Right renal pelvis (tissue), 4 donors: Measurements from ENCODE around the gene RXRA. TPM values are rescaled to one million over a fixed set of nuclear protein-coding genes. Genes with fewer than 3 reads are reported as not detected.
A peak's percentile ranks its signal among the peaks of the same experiment; 100 is the strongest.

Experiments used
- DNase-seq, 4 donors: peaks; one replicate each; pipeline ENCODE4 v3.0.0-alpha.2; 2013; ENCODE audit warnings: low read depth in 4 of 4, low spot score in 3 of 4, missing footprints in 1 of 4
- polyA plus RNA-seq, 4 donors: library from polyadenylated mRNA; unstranded; fragments of 120-200 nt; gene quantifications; one replicate each; pipeline ENCODE4 v1.2.1, GENCODE V29; 2013; ENCODE audit not compliant: insufficient read length in 4 of 4

Gene RXRA
- polyA plus RNA-seq, 4 donors = 42.5 to 56.0 (median 46.7) TPM

DNA sequence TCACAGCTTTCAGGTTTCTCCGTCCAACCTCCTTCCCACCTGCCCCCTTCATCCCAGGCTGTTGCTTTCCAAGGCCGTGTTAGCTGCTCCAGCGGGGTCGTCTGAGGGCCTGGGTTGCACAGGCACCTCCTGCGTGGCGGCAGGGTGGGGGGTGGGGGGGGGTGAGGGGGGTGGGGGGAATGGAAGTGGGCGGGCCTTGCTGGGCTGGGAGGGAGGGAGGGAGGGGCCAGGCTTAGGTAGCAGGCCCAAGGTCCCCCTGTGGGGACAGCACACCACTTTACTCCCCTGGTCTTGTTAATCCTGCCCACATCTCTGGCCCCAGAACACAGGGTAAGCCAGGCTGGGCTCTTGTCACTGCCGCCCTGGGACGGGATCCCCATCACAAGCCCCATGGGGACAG, 99.1 kb downstream of the RXRA start:
- no peak for DNase-seq

DNA sequence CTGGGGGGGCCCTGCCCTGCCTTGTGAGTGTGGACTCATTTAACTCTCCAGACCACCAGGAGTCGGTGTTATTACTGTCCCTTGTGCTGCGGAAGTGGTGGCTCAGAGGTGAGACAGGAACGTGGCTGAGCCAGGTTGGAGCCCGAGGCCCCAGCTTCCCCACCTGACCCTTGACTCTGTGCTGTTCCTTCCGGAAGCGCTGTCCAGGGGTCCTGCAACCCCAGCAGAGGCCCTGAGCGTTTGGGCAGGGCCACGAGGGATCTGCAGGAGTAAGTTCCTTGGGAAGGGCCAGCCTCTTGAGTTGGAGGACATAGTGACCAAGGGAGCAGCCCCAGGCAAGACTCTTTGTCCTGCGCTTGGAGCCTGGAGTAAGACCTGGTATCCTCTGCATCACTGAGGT, 99.6 kb downstream of the RXRA start:
- no peak for DNase-seq

DNA sequence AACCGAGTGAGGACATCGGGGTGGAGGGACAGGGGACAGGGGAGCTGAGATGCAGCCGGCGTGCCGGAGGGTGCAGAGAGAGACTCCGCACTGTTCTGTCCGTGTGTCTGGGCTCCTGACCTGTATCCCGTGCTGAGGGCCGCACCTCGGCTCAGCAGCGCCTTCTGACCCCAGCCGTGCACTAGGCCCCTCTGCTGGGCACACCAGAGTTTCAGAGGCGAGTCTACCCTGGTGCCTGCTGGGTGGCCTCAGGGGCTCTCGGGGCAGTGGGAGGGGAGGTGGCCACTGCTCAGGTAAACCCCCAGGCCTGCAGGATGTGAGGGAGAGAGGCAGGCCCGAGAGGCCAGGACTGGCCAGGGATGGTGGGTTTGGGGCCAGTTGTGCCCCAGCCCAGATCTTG, 100.2 kb downstream of the RXRA start:
- DNase-seq = no peak

DNA sequence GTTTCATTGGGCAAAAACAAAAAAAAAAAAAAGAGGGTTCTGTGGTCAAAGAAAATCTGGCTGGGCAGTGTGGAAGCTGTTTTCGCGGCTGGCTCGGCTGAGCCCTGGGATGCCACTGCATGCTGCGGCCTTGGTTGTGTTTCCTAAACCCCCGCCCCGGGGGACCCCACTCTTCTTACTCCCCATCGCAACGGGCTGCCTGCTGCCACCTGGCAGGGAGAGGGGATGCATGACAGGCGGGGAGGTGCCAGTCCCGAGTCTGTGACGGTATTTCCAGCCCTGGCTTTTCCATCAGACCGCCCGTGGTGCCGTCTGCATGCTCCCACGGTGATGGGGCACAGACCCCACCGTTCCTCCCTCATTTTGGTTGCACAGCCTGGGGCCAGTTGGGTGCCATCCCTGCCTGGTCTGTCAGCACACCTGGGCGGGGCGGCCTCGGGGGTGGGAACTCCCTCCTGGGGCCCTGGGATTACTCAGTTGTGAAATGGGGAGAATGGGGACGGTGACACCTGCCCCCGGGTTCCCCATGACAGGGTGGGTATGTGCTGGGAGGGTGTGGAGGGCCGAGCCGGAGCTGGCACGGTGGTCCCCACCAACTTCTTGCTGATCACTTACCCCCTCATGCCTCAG, 101.0 kb downstream of the RXRA start:
- no peak for DNase-seq

DNA sequence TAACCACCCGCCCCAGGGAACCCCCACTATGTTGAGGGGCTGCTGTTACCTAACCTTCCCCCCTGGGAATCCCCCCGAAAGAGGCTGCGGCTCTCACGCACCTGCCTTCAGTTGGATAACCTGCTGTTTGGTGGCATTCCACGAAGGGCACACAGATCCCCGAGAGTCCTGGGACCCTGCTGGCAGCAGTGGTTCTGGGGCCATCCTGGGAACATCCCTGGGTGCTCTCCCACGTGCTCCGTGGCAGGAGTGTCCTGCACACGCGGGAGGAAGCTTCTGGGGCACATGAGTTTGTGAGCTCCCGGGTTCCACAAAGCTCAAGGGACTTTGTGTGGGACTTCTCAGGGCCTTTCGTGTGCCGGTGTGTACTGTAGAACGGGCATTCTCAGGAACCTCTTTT, 102.3 kb downstream of the RXRA start:
- DNase-seq = no peak

DNA sequence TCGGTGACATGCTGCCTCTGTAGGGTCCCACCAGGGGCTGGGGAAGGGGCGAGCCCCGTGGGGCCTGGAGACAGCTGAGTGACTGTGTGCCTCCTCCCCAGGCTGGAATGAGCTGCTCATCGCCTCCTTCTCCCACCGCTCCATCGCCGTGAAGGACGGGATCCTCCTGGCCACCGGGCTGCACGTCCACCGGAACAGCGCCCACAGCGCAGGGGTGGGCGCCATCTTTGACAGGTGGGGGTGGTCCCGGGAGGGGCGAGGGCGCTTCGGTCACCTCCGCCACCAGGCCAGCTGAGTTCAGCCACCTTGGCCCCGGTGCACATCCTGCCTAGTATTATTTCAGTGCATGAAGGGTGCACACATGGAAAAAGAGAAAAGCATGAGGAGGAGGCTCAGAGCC, 102.8 kb downstream of the RXRA start:
- no peak for DNase-seq

DNA sequence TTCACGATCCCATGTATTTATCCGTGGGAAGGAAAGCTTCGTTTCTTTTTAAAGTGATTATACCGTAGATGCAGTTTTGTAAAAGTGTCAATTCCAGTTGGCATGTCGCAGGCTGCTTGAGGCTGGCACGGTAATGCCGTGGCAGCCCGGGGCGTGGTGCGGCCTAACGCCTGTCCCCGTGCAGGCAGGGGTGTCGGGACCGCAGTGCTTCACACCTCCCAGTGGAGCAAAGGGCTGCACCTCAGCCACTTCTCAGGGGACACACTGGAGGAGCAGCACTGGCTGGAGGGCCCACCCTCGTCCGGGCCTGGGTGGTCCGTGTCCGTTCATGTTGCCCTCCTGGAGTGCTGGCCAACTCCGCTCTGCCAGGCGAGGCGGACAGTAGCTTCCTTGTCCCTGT, 103.2 kb downstream of the RXRA start:
- DNase-seq = no peak

GRCh38 chr9:134431095-134431494, 104.8 kb downstream of the RXRA start:
- DNase-seq = no peak

- DNase-seq = no peak
Measured at GRCh38 chr9:134431626-134432025, 105.4 kb downstream of the RXRA start.

DNA sequence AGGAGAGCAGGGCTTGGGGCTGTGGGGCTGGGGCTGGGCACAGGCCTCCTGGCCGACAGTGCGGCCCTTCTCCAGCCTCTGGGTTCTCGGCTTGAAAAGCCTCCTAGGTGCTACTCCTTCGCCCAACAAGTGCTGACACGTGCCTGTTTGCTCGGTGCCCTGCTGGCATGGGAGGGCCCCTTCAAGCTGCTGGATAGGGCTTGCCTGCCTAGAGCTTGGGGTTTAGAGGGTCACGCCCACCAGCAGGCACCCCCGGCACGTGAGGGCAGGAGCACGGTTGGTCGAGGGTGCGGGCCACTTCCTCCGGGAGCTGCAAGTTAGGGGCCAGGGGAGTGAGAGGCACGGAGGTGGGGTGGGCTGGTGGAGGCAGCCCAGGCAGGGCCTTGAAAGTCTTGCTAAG, 106.2 kb downstream of the RXRA start:
- no peak for DNase-seq

DNA sequence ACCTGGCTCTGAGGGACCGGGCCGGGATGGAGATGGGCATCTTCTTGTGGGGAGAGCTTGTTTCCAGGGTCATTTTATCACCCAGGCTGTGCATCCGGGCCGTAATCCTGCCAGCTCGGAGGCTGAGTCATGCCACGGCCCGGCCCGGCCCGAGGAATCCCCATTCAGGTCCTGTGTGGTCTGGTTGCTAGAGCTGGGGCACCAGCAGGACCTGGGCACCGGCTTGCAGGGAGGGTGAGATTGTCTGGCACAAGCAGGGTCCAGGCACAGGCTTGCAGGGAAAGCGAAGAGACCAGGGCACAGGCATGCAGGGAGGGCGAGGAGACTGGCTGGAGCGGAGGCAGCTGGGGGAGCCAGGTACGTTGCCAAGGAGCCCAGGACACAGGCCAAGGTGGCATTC, 106.8 kb downstream of the RXRA start:
- DNase-seq = no peak

GRCh38 chr9:134433909-134434882, 107.9 kb downstream of the RXRA start:
- no peak for DNase-seq

GRCh38 chr9:134434894-134435506, 108.7 kb downstream of the RXRA start:
- DNase-seq = peak; percentile 97 to 99 (median 98)

- DNase-seq = no peak
Measured at GRCh38 chr9:134435550-134436378, 109.5 kb downstream of the RXRA start.

DNA sequence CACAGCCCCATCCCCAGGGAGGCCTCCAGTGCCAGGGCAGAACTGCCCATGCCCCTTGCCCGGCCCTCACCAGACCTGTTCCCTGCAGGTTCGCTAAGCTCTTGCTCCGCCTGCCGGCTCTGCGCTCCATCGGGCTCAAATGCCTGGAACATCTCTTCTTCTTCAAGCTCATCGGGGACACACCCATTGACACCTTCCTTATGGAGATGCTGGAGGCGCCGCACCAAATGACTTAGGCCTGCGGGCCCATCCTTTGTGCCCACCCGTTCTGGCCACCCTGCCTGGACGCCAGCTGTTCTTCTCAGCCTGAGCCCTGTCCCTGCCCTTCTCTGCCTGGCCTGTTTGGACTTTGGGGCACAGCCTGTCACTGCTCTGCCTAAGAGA, 110.1 kb downstream of the RXRA start:
- DNase-seq = no peak

GRCh38 chr9:134436911-134437310, 110.7 kb downstream of the RXRA start:
- no peak for DNase-seq

DNA sequence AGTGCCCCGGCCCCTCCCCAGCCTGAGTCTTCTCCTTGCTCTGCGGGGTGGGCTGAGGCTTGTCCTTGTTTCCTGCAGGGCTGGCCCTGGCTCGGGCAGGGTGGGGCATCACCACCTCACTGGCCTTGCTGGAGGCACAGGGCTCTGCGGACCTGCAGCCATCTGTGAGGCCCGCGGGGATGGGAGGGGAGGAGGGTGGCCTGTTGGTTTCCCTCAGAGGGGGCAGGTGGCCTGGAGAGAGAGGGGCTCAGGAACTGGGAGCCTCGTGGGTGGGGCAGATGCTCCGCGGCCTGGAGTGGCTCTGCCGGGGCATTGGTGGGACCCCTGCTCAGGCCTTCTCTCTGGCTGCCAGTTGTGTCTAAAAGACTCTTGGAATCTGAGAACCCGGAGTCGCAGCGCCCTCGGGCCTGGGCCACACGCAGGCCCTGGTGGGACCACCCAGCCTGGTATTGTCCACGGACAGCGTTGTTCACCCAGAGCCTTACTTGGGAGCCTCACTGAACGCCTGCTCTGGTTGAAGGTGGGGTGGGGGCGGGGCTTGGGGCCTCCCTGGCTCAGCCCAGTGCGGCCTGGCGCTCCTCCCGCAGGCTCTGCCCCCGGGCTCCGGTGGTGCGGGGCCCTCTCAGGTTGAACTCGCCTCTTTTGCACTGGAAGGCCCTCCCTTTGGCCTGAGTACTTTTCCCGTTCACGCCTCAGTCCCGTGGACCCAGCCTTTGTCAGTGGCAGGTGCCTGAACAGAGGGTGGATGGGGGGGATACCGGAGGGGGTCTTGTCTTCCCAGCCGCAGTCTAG, 111.3 kb downstream of the RXRA start:
- DNase-seq = no peak

DNA sequence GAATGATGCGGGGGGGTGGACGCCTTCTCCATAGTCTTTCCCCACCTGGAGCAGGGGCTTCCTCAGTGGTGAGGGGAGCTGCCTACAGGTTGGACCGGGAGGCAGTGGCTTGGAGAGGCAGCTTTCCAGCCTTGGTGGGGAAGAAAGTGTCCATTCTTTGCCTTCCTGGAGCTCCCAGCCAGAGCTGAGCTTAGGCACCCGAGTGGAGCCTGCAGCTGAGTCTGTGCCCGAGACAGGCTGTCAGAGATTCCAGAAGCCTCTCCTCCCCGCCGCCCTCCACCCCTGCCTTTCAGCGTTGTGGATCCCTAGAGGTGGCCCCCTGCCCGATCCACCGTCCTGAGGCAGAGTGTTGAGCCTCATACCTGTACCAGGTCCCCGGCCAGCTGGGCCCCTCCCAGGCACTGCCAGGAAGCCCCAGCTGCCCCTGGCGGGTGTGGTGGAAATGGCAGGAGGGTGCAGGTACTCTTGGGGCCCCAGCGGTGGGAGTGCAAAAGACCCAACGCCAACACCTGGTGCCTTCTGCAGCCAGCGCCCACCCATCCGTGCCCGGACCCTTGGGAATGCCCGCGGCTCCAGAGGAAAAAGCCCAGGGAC, 112.0 kb downstream of the RXRA start:
- no peak for DNase-seq

- no peak for DNase-seq
Measured at GRCh38 chr9:134439368-134439784, 113.1 kb downstream of the RXRA start.
